Body of pancreas (tissue), 4 donors: ENCODE measurements around the gene NRBF2.

Experiments used
- CTCF ChIP-seq, 7 experiments: fragments of 450-650 bp in 4 of 7; fragments of 200-600 bp in 3 of 7; sonication (generic) in 3 of 7; IDR thresholded peaks; one replicate each; pipeline ENCODE4 v1.5.1; 2016 to 2019; ENCODE audit warnings: antibody characterized with exemption in 7 of 7
- POLR2A ChIP-seq, 3 donors: fragments of 450-650 bp; IDR thresholded peaks; one replicate each; pipeline ENCODE4 v1.6.1; 2016; ENCODE audit warnings: antibody characterized with exemption in 3 of 3, mild to moderate bottlenecking in 2 of 3

GRCh38 chr10:63107943-63108437 lies 25.1 kb upstream of the NRBF2 start:
- TF ChIP-seq CTCF (IDR thresholded peaks at IDR 0.05) (no peak), POLR2A (IDR thresholded peaks at IDR 0.05) (no peak)
